ENCODE measurements around the gene RFXAP. TPM values are rescaled to one million over a fixed set of nuclear protein-coding genes. Genes with fewer than 3 reads are reported as not detected.

The RFXAP gene
- total RNA-seq, 1 experiment from 2014 or later: 4.4 TPM

DNA sequence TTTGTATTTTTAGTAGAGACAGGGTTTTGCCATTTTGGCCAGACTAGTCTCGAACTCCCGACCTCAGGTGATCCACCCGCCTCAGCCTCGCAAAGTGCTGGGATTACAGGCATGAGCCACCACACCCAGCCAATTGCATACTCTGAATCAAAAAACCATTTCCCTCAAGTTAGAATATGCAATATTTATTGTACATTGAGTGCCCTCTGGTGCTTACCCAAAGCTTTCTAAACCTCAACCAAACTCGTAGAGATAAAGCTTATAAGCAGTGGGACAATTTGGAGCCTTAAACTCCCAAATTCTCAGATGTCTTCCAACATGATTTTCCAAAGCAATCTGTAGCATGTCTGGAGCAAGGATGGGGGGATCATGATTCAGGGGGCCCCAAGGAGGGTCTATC lies 22.4 kb downstream of the RFXAP start:
- Histone ChIP-seq H3K9ac (ENCODE audit: low read length) (no peak overlapping the region), H3K4me2 (ENCODE audit: low read length) (no peak overlapping the region), H3K9me3 (ENCODE audit: control insufficient read depth in 1 of 2, insufficient read depth in 1 of 2, low read depth in 1 of 2, low read length in 2 of 2) (no peaks in the 10 kb centered on the region), H3K27ac (ENCODE audit: low read depth, low read length) (no peak overlapping the region), H3K36me3 (ENCODE audit: control insufficient read depth in 1 of 2, insufficient read depth in 2 of 2, low read length in 2 of 2) (no peaks in the 10 kb centered on the region), H3K9me2 (ENCODE audit: insufficient read depth) (no peaks in the 10 kb centered on the region), H3K27me3 (ENCODE audit: insufficient read depth, low read length) (no peaks in the 10 kb centered on the region), H3K79me2 (ENCODE audit: insufficient read depth, low read length) (no peaks in the 10 kb centered on the region), H3K4me3 (replicated peaks in 1 of 2; ENCODE audit: low read depth in 1 of 2, low read length in 2 of 2) (no peak overlapping the region), H3K4me1 (ENCODE audit: control insufficient read depth in 1 of 2, insufficient read depth in 2 of 2, low read length in 2 of 2) (no peaks in the 10 kb centered on the region), H2AFZ (ENCODE audit: low read depth, low read length, poor library complexity, severe bottlenecking) (no peak overlapping the region), H4K20me1 (ENCODE audit: insufficient read depth) (no peaks in the 10 kb centered on the region)
- ChIA-PET POLR2A (no interaction called here), CTCF (interaction anchor here (0.7 to 1.5 kb wide), 4 partner anchors 17 to 558 kb away, joined by 3 to 5 read pairs (median 4); no protein-coding TSS in a partner anchor), RAD21 (ENCODE audit: low non-redundant PET in 1 of 2, low total read pairs in 2 of 2, uncharacterized antibody in 2 of 2, unreplicated experiment in 2 of 2) (no interaction called here)
- no peak for TF ChIP-seq SP1 (IDR thresholded peaks at IDR 0.05; ENCODE audit: low read depth)
- no peak for TF ChIP-seq POLR2A (IDR thresholded peaks at IDR 0.05; ENCODE audit: borderline replicate concordance, extremely low read depth, insufficient read depth, insufficient read length)
- TF ChIP-seq EGR1 (IDR thresholded peaks at IDR 0.05; ENCODE audit: low read depth): no peak
- no peak for TF ChIP-seq EZH2phosphoT487 (IDR thresholded peaks at IDR 0.05; ENCODE audit: borderline replicate concordance)
- no peak for TF ChIP-seq POLR2AphosphoS5 (IDR thresholded peaks at IDR 0.05; ENCODE audit: low read depth, low read length)
- no peak for TF ChIP-seq RAD21 (IDR thresholded peaks at IDR 0.05; ENCODE audit: low read depth)
- TF ChIP-seq, protein P1, sequence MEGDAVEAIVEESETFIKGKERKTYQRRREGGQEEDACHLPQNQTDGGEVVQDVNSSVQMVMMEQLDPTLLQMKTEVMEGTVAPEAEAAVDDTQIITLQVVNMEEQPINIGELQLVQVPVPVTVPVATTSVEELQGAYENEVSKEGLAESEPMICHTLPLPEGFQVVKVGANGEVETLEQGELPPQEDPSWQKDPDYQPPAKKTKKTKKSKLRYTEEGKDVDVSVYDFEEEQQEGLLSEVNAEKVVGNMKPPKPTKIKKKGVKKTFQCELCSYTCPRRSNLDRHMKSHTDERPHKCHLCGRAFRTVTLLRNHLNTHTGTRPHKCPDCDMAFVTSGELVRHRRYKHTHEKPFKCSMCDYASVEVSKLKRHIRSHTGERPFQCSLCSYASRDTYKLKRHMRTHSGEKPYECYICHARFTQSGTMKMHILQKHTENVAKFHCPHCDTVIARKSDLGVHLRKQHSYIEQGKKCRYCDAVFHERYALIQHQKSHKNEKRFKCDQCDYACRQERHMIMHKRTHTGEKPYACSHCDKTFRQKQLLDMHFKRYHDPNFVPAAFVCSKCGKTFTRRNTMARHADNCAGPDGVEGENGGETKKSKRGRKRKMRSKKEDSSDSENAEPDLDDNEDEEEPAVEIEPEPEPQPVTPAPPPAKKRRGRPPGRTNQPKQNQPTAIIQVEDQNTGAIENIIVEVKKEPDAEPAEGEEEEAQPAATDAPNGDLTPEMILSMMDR (IDR thresholded peaks at IDR 0.05 in 2 of 3, conservative IDR thresholded peaks at IDR 0.05 in 1 of 3; ENCODE audit: borderline replicate concordance in 1 of 3, insufficient read depth in 1 of 3, low read depth in 2 of 3, low read length in 2 of 3): no peak
- TF ChIP-seq, protein P2, sequence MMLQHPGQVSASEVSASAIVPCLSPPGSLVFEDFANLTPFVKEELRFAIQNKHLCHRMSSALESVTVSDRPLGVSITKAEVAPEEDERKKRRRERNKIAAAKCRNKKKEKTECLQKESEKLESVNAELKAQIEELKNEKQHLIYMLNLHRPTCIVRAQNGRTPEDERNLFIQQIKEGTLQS (IDR thresholded peaks at IDR 0.05): no peak
- TF ChIP-seq SIN3A (IDR thresholded peaks at IDR 0.05; ENCODE audit: low read depth): no peak
- no peak for TF ChIP-seq ZFX (IDR thresholded peaks at IDR 0.05)
- TF ChIP-seq ELF1 (IDR thresholded peaks at IDR 0.05; ENCODE audit: borderline replicate concordance, low read depth): no peak
- BruUV-seq (replicated peaks): no TSS peak
- no peak for DNase-seq (ENCODE audit: low read depth, low spot score)
- intact Hi-C loops (cut with micrococcal nuclease): no loop called here
- no peak for ATAC-seq

Measured in HCT116 (cell line).